HEK293 (cell line): Measurements from ENCODE around the gene ACTA2.

ENCODE experiments used
- YY1 ChIP-seq: fragments of 450-650 bp; formaldehyde crosslinking; IDR thresholded peaks from 2 replicates; pipeline ENCODE4 v1.5.1; 2018; ENCODE audit warnings: missing biosample characterization, missing genetic modification characterization
- ZNF133 ChIP-seq: fragments of 450-650 bp; formaldehyde crosslinking; IDR thresholded peaks from 2 replicates; pipeline ENCODE4 v1.5.1; 2016; ENCODE audit warnings: missing biosample characterization, missing genetic modification characterization
- ZNF292 ChIP-seq: fragments of 450-650 bp; formaldehyde crosslinking; IDR thresholded peaks from 2 replicates; pipeline ENCODE4 v1.5.1; 2016; ENCODE audit warnings: low read depth, missing biosample characterization, missing genetic modification characterization, borderline replicate concordance
- TF ChIP-seq, protein P1 (sequence below): fragments of 450-650 bp; formaldehyde crosslinking; IDR thresholded peaks from 2 replicates; pipeline ENCODE4 v1.5.1; 2016; ENCODE audit warnings: missing biosample characterization, missing genetic modification characterization
- TF ChIP-seq, protein P2 (sequence below): fragments of 450-650 bp; formaldehyde crosslinking; IDR thresholded peaks from 2 replicates; pipeline ENCODE4 v1.5.1; 2016; ENCODE audit warnings: missing biosample characterization, missing genetic modification characterization
- TF ChIP-seq, protein P3 (sequence below): fragments of 450-650 bp; formaldehyde crosslinking; IDR thresholded peaks from 2 replicates; pipeline ENCODE4 v1.5.1; 2016; ENCODE audit warnings: missing biosample characterization, missing genetic modification characterization
- TF ChIP-seq, protein P4 (sequence below): fragments of 450-650 bp; formaldehyde crosslinking; IDR thresholded peaks from 2 replicates; pipeline ENCODE4 v1.5.1; 2016; ENCODE audit warnings: missing biosample characterization, missing genetic modification characterization
- TF ChIP-seq, protein P5 (sequence below): fragments of 450-650 bp; formaldehyde crosslinking; IDR thresholded peaks from 2 replicates; pipeline ENCODE4 v1.5.1; 2016; ENCODE audit warnings: missing biosample characterization, missing genetic modification characterization

DNA sequence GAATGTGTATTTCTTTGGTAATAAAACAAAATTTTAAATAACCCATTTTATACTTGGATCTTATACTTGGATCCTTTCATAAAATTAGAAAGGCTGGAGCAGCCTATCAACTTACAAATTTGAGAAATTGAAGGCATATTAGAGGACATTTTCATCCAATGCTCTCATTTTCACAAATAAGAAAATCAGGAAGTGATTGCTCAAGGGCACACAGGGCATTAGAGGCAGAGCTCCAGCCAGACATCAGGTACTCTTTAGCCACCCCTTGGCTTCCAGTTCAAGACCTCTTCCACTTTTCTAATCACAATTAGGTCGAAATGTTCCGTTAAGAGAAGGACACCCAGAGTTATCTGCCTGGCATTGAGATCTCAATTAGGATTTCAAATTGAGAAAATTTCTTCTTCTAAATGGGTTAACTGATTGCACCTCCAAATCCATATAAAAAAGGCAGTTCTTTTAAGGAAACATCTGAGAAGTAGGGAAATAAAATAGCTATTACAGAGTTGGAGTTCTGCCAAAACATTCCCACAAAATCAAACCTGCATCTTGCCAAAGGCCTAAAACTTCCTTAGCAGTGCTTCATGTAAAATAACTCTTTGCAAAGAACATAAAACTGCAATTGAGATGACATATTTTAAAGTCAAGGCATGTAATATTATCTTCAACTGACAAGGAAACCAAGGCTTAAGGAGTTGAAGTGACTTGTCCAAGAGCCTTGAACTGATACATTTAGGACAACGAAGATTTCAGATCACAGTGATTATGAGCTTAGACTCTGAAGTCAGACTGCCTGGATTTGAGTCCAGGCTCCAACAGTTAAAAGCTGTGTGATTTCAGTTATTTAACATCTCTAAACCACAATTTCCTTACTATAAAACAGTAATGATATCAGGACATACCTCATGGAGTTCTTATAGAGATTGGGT is 2.4 kb downstream of the ACTA2 start:
- TF ChIP-seq, protein P1, sequence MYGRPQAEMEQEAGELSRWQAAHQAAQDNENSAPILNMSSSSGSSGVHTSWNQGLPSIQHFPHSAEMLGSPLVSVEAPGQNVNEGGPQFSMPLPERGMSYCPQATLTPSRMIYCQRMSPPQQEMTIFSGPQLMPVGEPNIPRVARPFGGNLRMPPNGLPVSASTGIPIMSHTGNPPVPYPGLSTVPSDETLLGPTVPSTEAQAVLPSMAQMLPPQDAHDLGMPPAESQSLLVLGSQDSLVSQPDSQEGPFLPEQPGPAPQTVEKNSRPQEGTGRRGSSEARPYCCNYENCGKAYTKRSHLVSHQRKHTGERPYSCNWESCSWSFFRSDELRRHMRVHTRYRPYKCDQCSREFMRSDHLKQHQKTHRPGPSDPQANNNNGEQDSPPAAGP (tag by site-specific recombination), result no peak
- TF ChIP-seq YY1 (tag by site-specific recombination) (no peak), ZNF292 (tag by site-specific recombination) (no peak), ZNF133 (no peak)
- TF ChIP-seq, protein P2, sequence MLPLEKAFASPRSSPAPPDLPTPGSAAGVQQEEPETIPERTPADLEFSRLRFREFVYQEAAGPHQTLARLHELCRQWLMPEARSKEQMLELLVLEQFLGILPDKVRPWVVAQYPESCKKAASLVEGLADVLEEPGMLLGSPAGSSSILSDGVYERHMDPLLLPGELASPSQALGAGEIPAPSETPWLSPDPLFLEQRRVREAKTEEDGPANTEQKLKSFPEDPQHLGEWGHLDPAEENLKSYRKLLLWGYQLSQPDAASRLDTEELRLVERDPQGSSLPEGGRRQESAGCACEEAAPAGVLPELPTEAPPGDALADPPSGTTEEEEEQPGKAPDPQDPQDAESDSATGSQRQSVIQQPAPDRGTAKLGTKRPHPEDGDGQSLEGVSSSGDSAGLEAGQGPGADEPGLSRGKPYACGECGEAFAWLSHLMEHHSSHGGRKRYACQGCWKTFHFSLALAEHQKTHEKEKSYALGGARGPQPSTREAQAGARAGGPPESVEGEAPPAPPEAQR, result no peak
- TF ChIP-seq, protein P3, sequence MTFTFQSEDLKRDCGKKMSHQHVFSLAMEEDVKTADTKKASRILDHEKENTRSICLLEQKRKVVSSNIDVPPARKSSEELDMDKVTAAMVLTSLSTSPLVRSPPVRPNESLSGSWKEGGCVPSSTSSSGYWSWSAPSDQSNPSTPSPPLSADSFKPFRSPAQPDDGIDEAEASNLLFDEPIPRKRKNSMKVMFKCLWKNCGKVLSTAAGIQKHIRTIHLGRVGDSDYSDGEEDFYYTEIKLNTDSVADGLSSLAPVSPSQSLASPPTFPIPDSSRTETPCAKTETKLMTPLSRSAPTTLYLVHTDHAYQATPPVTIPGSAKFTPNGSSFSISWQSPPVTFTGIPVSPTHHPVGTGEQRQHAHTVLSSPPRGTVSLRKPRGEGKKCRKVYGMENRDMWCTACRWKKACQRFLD, result no peak
- TF ChIP-seq, protein P4, sequence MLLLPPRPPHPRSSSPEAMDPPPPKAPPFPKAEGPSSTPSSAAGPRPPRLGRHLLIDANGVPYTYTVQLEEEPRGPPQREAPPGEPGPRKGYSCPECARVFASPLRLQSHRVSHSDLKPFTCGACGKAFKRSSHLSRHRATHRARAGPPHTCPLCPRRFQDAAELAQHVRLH, result no peak
- TF ChIP-seq, protein P5, sequence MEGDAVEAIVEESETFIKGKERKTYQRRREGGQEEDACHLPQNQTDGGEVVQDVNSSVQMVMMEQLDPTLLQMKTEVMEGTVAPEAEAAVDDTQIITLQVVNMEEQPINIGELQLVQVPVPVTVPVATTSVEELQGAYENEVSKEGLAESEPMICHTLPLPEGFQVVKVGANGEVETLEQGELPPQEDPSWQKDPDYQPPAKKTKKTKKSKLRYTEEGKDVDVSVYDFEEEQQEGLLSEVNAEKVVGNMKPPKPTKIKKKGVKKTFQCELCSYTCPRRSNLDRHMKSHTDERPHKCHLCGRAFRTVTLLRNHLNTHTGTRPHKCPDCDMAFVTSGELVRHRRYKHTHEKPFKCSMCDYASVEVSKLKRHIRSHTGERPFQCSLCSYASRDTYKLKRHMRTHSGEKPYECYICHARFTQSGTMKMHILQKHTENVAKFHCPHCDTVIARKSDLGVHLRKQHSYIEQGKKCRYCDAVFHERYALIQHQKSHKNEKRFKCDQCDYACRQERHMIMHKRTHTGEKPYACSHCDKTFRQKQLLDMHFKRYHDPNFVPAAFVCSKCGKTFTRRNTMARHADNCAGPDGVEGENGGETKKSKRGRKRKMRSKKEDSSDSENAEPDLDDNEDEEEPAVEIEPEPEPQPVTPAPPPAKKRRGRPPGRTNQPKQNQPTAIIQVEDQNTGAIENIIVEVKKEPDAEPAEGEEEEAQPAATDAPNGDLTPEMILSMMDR, result no peak
